Measurements from ENCODE around the gene RAX2. TPM values are rescaled to one million over a fixed set of nuclear protein-coding genes. Genes with fewer than 3 reads are reported as not detected.
A peak's percentile ranks its signal among the peaks of the same experiment; 100 is the strongest.

The RAX2 gene
- total RNA-seq, 4 donors from 2014 or later = not detected

DNA sequence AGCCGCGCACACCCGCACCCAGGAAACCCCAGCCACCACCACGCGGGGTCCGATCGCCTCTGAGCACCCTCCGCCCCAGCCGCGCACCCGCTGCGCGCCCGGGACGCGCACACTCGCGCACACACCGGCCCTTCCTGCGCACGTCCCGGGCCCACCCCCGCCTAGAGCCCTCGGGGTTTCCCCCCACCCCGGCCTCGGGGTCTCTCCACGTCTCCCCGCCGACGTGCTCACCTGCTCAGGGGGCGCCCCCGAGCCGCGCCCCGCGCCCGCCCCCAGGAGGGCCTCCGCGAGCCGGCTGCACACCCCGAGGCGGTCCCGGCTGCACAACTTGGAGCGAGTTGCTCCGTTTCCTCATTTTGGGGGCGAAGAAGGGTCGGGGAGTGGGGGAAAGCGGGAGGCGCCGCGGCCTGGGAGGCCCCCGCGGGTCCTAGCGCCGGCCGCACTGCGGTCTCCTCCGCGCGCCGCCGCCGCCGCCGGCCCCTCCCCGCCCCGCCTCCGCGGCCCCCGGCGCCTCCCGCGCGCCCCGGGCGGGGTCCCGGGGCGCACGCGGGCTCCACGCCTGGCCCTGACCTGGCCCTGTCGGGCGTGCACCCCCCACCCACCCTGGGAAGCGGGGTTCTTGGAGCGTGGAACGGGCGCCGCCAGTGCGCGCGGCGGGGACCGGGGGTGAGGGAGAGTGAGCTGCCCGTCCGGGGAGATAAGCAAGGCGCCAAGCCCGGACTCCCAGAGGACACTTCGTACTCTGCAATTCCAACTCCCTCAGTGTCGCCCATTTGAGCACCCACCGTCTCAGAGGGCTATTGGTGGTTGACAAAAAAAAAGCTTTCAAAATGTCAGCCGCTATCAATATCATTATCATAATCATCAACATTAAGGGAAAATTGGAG, 14.2 kb upstream of the RAX2 start, which contains the start of gene MATK:
MATK (minus strand) TSS at position 444 of the 887 bp plus-strand sequence. CDS start 1,246 bp downstream, outside the sequence.
- Histone ChIP-seq H3K9me3 (no peaks in the 10 kb centered on the region), H3K4me1 (peaks cover 0 to 6% of the 10 kb centered on the region in 2 donors), H3K27ac (no peak within 1 kb of the TSS), H3K36me3 (no peaks in the 10 kb centered on the region), H3K4me3 (replicated peaks in 1 of 3) (peak within 1 kb of the TSS in 1 of 3 donors; percentile 14), H3K27me3 (no peaks in the 10 kb centered on the region)
- TF ChIP-seq, protein P1, sequence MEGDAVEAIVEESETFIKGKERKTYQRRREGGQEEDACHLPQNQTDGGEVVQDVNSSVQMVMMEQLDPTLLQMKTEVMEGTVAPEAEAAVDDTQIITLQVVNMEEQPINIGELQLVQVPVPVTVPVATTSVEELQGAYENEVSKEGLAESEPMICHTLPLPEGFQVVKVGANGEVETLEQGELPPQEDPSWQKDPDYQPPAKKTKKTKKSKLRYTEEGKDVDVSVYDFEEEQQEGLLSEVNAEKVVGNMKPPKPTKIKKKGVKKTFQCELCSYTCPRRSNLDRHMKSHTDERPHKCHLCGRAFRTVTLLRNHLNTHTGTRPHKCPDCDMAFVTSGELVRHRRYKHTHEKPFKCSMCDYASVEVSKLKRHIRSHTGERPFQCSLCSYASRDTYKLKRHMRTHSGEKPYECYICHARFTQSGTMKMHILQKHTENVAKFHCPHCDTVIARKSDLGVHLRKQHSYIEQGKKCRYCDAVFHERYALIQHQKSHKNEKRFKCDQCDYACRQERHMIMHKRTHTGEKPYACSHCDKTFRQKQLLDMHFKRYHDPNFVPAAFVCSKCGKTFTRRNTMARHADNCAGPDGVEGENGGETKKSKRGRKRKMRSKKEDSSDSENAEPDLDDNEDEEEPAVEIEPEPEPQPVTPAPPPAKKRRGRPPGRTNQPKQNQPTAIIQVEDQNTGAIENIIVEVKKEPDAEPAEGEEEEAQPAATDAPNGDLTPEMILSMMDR (IDR thresholded peaks at IDR 0.05) = no peak
- no peak for TF ChIP-seq POLR2A (IDR thresholded peaks at IDR 0.05)
- DNase-seq = no peak
- intact Hi-C loops (cut with DNase I) = no loop called here
- 9 to 40% methylated on average over 6 to 29 of the region's 101 CpGs for WGBS, 2 donors

DNA sequence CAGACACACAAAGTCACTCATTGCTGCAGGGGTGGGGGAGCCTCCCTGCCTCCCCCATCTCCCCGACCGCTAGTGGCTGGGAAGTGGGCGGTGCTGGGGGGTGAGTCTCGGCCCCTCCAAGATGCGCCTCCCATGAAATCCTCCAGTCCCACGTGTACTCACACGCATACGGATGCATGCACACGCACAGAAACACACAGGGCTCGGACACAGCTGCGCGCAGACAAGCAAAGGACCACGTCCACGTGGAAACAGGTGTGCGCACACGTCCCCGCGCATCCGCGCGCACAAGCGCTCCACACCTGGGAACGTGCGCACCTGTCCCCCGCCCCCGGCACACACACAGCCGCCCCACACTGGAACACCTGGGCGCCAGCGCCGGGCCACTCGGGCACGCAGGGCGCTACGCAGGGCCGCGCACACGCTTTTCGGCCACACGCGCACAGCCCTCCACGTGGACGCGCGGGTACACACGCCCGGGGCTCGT, 13.5 kb upstream of the RAX2 start:
- Histone ChIP-seq H3K4me1 (peaks cover 0 to 6% of the 10 kb centered on the region in 2 donors), H3K27me3 (no peaks in the 10 kb centered on the region), H3K27ac (no peak overlapping the region), H3K36me3 (no peaks in the 10 kb centered on the region), H3K9me3 (no peaks in the 10 kb centered on the region), H3K4me3 (replicated peaks in 1 of 3) (peak overlapping the region in 1 of 3 donors; percentile 14)
- 0 to 2% methylated on average over 8 to 21 of the region's 47 CpGs for WGBS, 2 donors
- TF ChIP-seq POLR2A (IDR thresholded peaks at IDR 0.05) = no peak
- TF ChIP-seq, protein P1 (IDR thresholded peaks at IDR 0.05) = no peak
- DNase-seq = no peak
- intact Hi-C loops (cut with DNase I) = no loop called here

DNA sequence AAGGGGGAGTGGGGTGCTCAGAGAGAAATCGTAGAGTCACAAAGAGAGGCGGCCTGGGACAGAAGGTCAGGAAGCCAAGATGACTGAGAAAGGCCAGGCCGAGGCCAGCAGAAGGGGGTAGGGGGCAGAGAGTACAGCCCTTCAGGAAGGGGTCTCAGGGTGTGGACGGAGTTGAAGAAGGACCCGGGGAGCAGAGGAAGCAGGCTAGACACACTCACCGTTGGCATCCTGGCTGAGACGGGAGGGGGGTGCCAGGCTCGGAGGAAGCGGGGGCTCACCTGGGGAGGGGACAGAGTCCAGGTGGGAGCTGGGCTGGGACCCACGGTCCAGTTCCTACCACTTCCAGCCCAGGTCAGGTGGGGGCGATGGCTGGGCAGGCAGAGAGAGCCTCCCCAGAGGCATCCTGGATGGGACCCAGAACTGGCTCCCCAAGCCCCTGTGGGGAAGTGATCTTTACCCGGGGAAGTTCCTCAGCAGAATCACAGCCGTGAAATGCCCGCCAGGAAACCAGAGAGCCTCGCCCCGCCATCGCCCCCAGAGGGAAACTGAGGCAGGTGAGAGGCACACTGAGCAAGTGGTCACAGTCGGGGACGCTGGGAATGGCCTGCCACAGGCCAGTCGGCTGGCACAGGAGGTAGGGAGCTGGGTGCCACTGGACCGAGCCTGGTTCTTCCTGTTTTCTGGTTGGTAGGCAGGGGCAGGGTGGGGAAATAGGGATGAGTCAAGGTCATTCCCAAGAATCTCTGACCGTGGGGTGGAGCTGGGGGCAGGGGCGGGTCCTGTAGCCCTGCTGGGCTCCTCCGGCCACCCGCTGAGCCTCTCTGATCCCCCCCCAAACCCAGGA, 12.8 kb upstream of the RAX2 start:
- WGBS, 2 donors = 18 to 28% methylated on average over 20 to 25 of the region's 25 CpGs
- Histone ChIP-seq H3K4me3 (replicated peaks in 1 of 3) (no peak overlapping the region), H3K36me3 (no peaks in the 10 kb centered on the region), H3K27me3 (no peaks in the 10 kb centered on the region), H3K9me3 (no peaks in the 10 kb centered on the region), H3K4me1 (peaks cover 0 to 6% of the 10 kb centered on the region in 2 donors), H3K27ac (no peak overlapping the region)
- no peak for TF ChIP-seq POLR2A (IDR thresholded peaks at IDR 0.05)
- TF ChIP-seq, protein P1 (IDR thresholded peaks at IDR 0.05) = no peak
- intact Hi-C loops (cut with DNase I) = no loop called here
- DNase-seq = no peak

DNA sequence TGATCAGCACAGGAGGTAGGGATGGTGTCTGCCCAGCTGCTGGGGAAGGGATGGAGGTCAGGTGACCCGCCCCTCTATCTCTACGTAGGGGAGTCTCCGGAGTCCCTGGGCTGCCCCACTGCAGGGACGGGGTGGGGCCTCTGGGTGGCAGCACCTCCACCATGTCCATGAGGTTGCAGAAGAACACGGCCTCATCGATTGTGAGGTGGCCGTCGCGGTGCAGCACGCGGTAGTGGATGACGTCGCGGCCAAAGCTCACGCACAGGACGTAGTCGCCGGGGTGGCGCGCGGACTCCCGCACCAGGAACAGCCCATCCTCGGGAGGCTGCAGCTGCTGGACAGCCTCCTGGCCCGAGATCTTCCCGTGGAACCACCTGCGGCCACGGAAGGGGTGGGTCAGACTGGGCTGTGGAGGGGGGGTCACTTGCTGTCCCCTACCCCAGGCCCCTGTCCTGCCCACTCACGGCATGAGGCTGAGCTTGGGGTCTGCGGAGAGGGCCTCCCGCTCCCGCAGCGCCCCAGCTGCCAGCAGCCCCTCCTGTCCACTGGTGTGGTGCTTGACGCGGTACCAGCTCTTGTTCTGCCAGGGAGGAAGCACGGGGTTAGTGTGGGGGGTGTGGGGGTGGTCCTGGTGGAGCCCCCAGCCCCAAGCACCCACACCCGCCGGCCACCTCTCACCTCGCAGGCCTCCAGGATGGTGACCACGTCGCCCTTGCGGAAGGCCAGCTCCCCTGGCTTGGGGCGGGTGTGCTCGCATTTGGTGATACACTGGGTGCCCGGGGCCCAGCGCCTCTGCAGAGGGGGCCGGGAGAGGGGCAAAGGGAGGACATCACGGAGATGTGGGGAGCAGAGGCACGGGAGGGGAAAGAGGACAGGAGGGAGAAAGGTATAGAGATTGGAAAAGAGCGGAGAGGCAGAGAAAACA, 11.9 kb upstream of the RAX2 start:
- WGBS, 2 donors = 69 to 78% methylated on average over 29 to 32 of the region's 49 CpGs
- intact Hi-C loops (cut with DNase I) = no loop called here
- H3K4me3 ChIP-seq (replicated peaks in 1 of 3) = no peak overlapping the region
- H3K27ac ChIP-seq = no peak overlapping the region
- H3K9me3 ChIP-seq = no peaks in the 10 kb centered on the region
- H3K27me3 ChIP-seq = no peaks in the 10 kb centered on the region
- peaks cover 0 to 6% of the 10 kb centered on the region in 2 donors for H3K4me1 ChIP-seq
- no peaks in the 10 kb centered on the region for H3K36me3 ChIP-seq
- DNase-seq = no peak
- no peak for TF ChIP-seq POLR2A (IDR thresholded peaks at IDR 0.05)
- TF ChIP-seq, protein P1 (IDR thresholded peaks at IDR 0.05) = no peak

Data from thyroid gland (tissue), 4 donors.